SK-N-MC (cell line): ENCODE data around the gene PRDX4.

Experiments used
- EZH2 ChIP-seq: fragments of 200-600 bp; sonication (generic); IDR thresholded peaks from one replicate; pipeline ENCODE4 v1.6.1; 2017; ENCODE audit warnings: antibody characterized with exemption
- FOXP2 ChIP-seq: optimal IDR thresholded peaks from 2 replicates; pipeline ENCODE3; 2011; ENCODE audit warnings: mild to moderate bottlenecking, moderate library complexity; ENCODE audit not compliant: insufficient read depth; ENCODE audit errors: extremely low read length, control extremely low read depth
- POLR2AphosphoS5 ChIP-seq: IDR thresholded peaks from 2 replicates; pipeline ENCODE4 v1.6.1; 2012; ENCODE audit warnings: mild to moderate bottlenecking, low read depth, low read length, borderline replicate concordance

DNA sequence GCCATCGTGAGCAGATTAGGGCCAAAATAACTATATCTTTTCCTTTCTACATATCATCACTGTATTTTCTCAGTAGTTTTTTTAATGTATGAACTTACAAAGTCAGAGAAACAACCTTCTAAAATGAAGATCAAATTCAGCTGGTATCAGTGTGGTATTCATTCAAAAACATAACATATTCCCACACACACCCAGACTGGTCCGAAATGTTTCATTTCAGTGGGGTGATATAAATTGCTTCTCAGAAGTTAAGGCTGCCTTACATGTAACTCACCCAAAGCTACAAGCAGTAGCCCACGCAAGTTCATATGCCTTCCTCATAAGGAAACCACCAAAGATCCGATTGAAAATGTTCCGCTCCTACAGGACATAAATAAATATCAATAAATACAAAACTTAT is 37.9 kb downstream of the PRDX4 start:
- no peak for TF ChIP-seq POLR2AphosphoS5
- TF ChIP-seq EZH2 = no peak
- no peak for TF ChIP-seq FOXP2
